Measurements from ENCODE around the gene HAVCR1. TPM values are rescaled to one million over a fixed set of nuclear protein-coding genes. Genes with fewer than 3 reads are reported as not detected.

Gene HAVCR1
- total RNA-seq (under 1 TPM; 0.46 TPM), polyA plus RNA-seq (under 1 TPM; 0.12 to 0.26 TPM)
- long read RNA-seq, donor 1 = 0 reads
- long read RNA-seq, donor 2 = 0 reads
- long read RNA-seq, donor 3 = 0 reads
- long read RNA-seq, donor 4 = 0 reads
- long read RNA-seq, donor 5 = 0 reads

DNA sequence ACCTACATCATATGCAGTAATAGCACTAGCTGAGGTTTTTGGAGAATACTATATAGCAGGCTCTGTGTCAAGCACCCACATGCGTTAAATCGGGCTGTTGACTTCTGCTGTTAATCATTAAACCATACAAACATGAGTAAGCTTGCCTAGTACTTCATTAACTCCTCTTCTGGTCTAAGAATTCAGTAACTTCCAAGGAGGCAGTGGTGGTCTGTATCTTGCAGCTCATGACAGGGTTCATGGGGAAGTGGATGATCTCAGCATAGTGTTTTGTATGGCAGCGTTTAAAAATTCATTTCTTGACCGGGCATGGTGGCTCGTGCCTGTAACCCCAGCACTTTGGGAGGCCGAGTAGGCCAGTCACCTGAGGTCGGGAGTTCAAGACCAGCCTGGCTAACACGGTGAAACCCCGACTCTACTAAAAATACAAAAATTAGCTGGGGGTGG, at the start of gene HAVCR1:
HAVCR1 (minus strand) TSS at position 24 of the 447 bp plus-strand sequence. CDS start 1,173 bp downstream, outside the sequence.
- Histone ChIP-seq H3K36me3 (ENCODE audit: control insufficient read depth in 4 of 4, insufficient read depth in 4 of 4, low read length in 4 of 4) (no peaks in the 10 kb centered on the region), H3K9me3 (ENCODE audit: control insufficient read depth in 4 of 4, insufficient read depth in 3 of 4, low read length in 3 of 4) (peaks cover 0 to 2% (median 0%) of the 10 kb centered on the region in 4 donors), H3K4me1 (ENCODE audit: control insufficient read depth in 5 of 5, insufficient read depth in 5 of 5, low read length in 5 of 5) (peaks cover 0 to 4% (median 0%) of the 10 kb centered on the region in 5 donors), H3K4me3 (no peak within 1 kb of the TSS), H3K9ac (ENCODE audit: insufficient read depth in 1 of 2, low read length in 2 of 2) (no peak within 1 kb of the TSS), H3K27me3 (ENCODE audit: control insufficient read depth in 3 of 3, insufficient read depth in 3 of 3, low read length in 2 of 3) (no peaks in the 10 kb centered on the region), H3K27ac (ENCODE audit: low read depth in 1 of 2, low read length in 1 of 2) (no peak within 1 kb of the TSS)
- TF ChIP-seq, protein P1, sequence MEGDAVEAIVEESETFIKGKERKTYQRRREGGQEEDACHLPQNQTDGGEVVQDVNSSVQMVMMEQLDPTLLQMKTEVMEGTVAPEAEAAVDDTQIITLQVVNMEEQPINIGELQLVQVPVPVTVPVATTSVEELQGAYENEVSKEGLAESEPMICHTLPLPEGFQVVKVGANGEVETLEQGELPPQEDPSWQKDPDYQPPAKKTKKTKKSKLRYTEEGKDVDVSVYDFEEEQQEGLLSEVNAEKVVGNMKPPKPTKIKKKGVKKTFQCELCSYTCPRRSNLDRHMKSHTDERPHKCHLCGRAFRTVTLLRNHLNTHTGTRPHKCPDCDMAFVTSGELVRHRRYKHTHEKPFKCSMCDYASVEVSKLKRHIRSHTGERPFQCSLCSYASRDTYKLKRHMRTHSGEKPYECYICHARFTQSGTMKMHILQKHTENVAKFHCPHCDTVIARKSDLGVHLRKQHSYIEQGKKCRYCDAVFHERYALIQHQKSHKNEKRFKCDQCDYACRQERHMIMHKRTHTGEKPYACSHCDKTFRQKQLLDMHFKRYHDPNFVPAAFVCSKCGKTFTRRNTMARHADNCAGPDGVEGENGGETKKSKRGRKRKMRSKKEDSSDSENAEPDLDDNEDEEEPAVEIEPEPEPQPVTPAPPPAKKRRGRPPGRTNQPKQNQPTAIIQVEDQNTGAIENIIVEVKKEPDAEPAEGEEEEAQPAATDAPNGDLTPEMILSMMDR (IDR thresholded peaks at IDR 0.05; ENCODE audit: control extremely low read depth, extremely low read depth) = no peak
- ATAC-seq (ENCODE audit: insufficient read depth, low FRiP score) (no peak), DNase-seq (peak in 2 of 3 donors; percentile 9 to 60)
- 76 to 88% methylated on average over 9 of the region's 9 CpGs for WGBS, 2 donors

DNA sequence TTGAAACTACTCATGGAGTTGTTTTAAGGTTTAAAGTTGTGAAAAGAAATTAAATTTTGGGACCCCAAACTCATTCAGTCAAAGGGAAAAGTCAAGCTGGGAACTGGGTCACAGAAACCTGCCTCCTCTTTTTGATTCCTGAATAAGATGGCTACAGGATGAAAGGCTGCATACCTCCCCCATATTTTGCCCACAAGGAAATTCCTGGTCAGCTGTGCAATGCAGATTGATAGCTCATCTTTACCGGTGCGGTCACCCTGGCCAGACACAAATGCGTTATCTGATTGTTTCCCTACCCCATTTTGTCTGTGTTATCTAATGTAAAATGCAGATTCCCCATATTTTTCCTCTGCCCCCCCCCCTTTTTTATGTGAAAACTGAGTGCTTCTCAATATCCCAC, 48.6 kb upstream of the HAVCR1 start:
- 32 to 52% methylated on average over 3 of the region's 3 CpGs for WGBS, 2 donors
- Histone ChIP-seq H3K9ac (ENCODE audit: insufficient read depth in 1 of 2, low read length in 2 of 2) (no peak overlapping the region), H3K9me3 (ENCODE audit: control insufficient read depth in 4 of 4, insufficient read depth in 3 of 4, low read length in 3 of 4) (no peaks in the 10 kb centered on the region), H3K4me1 (ENCODE audit: control insufficient read depth in 5 of 5, insufficient read depth in 5 of 5, low read length in 5 of 5) (no peaks in the 10 kb centered on the region), H3K36me3 (ENCODE audit: control insufficient read depth in 4 of 4, insufficient read depth in 4 of 4, low read length in 4 of 4) (no peaks in the 10 kb centered on the region), H3K27ac (ENCODE audit: low read depth in 1 of 2, low read length in 1 of 2) (peak overlapping the region in 1 of 2 donors; percentile 26), H3K4me3 (no peak overlapping the region), H3K27me3 (ENCODE audit: control insufficient read depth in 3 of 3, insufficient read depth in 3 of 3, low read length in 2 of 3) (no peaks in the 10 kb centered on the region)
- ATAC-seq (ENCODE audit: insufficient read depth, low FRiP score) (no peak), DNase-seq (no peak)
- TF ChIP-seq, protein P1 (IDR thresholded peaks at IDR 0.05; ENCODE audit: control extremely low read depth, extremely low read depth) = no peak

DNA sequence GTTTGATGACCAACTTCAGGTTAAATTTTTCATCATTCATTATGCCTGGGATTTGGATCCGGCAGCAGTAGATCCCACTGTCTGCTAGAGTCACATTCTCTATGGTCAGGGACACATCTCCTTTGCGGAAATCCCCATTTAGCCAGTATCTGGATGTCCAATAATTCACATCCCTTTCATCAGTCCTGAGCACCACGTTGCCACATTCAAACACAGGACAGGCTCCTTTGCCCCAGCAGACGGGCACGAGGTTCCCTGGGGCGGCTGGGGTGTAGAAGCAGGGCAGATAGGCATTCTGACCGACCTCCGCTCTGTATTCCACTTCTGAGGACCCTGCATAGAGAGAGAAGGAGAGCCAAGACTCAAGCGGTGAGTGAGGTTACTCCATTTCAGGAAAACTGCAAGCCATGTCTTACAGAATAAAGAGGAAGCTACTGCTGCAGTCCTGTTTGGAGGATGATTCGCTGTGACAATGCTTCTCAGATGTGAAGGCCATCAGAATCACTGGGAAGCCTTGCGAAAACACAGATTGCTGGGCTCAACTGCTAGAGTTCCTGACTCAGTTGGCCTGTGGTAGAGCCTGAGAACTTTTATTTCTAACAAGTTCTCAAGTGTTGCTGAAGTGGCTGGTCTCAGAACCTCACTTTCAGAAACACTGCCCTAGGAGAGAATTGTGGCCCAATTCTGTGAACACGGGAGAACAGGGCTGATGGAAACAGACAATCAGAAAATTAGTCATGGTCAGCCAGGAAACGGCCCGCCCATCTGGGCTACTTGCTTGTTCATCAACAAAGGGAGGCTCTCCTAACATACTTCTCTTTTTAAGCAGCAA, 47.9 kb upstream of the HAVCR1 start:
- Histone ChIP-seq H3K4me3 (no peak overlapping the region), H3K36me3 (ENCODE audit: control insufficient read depth in 4 of 4, insufficient read depth in 4 of 4, low read length in 4 of 4) (no peaks in the 10 kb centered on the region), H3K27me3 (ENCODE audit: control insufficient read depth in 3 of 3, insufficient read depth in 3 of 3, low read length in 2 of 3) (no peaks in the 10 kb centered on the region), H3K9me3 (ENCODE audit: control insufficient read depth in 4 of 4, insufficient read depth in 3 of 4, low read length in 3 of 4) (no peaks in the 10 kb centered on the region), H3K4me1 (ENCODE audit: control insufficient read depth in 5 of 5, insufficient read depth in 5 of 5, low read length in 5 of 5) (no peaks in the 10 kb centered on the region), H3K27ac (ENCODE audit: low read depth in 1 of 2, low read length in 1 of 2) (peak overlapping the region in 1 of 2 donors; percentile 72), H3K9ac (ENCODE audit: insufficient read depth in 1 of 2, low read length in 2 of 2) (no peak overlapping the region)
- ATAC-seq (ENCODE audit: insufficient read depth, low FRiP score) (no peak), DNase-seq (no peak)
- TF ChIP-seq, protein P1 (IDR thresholded peaks at IDR 0.05; ENCODE audit: control extremely low read depth, extremely low read depth) = no peak
- WGBS, 2 donors = 58 to 72% methylated on average over 14 of the region's 14 CpGs
